HS-5 (cell line): ENCODE measurements around the gene APOB.
A peak's percentile ranks its signal among the peaks of the same experiment; 100 is the strongest.

ENCODE experiments used
- DNase-seq: peaks from one replicate; pipeline ENCODE4 v3.0.0-alpha.2; 2012; ENCODE audit warnings: low read depth

Gene APOB

DNA sequence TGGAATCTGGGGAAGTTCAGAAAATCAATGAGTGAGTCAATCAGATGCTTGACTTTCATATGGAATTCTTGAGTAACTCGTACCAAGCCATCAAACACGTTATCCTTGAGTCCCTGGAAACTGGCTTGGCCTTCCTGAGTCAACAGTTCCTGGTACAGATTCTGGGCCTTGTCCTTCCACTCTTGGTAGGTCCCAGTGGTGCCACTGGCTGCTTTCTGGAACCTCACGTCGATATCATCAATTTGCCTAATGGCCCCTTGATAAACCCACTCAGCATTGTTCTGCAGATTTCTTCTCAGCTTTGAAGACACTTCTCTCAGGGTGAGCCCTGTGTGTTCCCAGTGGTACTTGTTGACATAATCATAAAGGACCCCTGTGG is 41.1 kb downstream of the APOB start:
- no peak for DNase-seq

GRCh38 chr2:21001988-21002813 is 41.7 kb downstream of the APOB start:
- no peak for DNase-seq

GRCh38 chr2:21001225-21001946 is 42.5 kb downstream of the APOB start:
- DNase-seq = no peak

GRCh38 chr2:20999906-21000645 is 43.8 kb downstream of the APOB start:
- DNase-seq = no peak

GRCh38 chr2:20998972-20999905 is 44.6 kb downstream of the APOB start:
- no peak for DNase-seq

DNA sequence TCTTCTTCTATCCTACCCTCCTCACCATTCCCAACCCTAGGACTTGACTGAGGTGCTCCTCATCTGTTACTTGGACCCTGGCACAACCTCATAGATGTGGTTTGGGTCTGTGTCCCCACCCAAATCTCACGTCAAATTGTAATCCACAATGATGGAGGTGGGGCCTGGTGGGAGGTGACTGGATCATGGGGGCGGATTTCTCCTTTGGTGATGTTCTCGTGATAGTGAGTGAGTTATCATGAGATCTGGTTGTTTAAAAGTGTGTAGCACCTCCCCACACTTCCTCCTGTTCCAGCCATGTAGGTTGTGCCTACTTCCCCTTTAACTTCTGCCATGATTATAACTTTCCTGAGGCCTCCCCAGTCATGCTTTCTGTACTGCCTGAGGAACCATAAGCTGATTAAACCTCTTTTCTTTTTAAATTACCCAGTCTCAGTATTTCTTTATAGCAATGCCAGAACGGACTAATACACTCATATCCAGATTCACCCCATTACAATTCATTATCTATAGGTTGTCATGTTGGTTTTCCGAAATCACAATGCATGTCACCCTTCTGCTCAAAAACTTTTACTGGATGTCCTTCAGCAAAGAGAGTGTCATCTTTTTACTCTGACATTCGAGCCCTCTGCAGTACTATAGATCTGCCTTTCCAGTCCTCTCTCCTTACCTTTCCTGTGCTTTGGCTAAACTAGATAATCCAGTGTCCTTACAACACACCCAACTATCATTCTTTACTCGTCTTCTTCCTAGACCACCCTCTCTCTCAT is 45.7 kb downstream of the APOB start:
- DNase-seq = no peak

- DNase-seq = no peak
Measured at GRCh38 chr2:20994130-20994529, 49.7 kb downstream of the APOB start.

DNA sequence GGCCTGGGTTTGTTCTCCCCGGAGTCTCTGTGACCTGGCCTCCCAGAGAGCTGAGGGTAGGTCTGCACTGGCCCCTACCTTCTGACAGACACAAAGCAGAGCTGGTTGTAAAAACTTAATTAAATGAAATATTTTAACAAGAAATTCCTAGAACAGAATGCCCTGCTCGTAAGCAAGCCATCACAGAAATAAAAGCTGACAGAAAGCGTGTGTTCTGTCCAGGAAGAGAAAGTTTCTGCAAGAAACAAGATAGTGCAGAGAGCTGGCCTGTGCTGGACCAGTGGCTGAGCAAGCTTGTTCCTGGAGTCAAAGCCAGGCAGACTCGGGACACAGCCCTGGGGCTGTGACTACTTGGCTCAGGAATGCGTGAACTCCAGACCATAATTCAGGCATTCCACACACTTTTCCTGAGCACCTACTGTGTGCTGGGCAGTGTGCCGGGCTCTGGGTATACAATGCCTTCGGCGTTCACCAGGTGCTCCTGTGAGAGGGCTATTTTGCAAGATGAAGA is 51.6 kb downstream of the APOB start:
- peak; percentile 4 for DNase-seq

DNA sequence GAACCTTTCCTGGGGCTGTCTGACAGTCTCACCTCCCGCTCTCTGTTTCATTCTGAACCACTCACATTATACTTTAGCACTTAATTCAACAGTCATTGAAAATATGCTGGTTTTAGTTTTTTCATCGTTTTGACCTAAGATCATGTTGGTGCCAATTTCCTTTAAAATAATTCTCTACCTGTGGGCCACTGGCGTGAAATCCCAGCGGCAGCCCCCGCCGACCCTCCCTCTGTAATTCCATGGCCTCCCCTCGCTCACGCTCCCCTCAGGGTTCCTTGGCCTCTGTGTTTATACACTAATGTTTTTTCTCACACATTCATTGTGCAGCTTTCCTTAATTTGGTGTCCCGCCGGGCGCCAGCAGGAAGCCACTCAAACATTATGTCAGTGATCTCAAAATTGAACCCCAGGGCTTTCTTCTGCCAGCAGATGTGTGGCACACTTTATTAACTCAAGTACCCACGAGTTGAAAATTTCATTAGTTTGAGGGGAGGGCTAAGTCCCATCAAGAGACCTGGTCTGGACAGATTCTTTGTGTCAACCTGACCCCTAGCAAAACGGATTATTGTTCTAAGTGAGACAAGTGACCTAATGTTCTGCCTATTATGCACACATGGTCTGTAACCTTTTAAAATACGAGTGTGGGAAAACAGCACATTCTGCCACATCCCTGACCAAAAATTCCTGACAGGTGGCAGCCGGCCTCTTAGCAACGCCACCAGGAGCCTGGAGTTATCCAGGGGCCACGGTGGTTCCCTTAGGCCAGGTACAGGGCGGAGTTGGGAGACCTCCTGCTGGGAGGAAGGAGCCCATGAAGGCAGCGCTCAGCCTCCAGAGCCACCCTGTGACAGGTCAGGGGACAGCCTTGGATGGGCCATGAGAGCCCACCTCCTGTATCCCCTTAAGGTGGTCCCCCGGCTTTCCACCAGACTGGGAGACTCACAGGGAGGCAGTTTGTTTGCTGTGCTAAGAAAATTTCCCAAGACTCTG is 53.1 kb downstream of the APOB start:
- no peak for DNase-seq

DNA sequence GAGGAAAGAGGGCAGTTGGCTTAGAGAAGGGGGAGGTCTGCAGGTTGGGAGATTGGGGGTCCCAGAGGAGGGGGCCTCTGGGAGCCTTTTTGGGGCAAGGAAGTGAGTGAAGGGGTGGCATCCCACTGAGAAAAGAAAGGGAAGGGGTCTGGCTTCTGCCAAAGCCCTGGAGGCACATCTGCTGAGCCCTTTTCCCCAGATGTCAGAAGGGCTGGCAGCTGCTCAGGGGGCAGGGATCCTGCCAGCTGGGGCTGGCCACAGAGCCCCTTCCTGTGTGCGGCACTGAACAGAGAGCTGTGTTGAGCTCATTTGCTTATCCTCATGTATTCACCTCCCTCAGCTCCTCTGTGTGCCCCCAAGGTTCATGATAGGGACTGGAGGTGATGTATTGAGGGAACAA is 54.5 kb downstream of the APOB start:
- DNase-seq = no peak

DNA sequence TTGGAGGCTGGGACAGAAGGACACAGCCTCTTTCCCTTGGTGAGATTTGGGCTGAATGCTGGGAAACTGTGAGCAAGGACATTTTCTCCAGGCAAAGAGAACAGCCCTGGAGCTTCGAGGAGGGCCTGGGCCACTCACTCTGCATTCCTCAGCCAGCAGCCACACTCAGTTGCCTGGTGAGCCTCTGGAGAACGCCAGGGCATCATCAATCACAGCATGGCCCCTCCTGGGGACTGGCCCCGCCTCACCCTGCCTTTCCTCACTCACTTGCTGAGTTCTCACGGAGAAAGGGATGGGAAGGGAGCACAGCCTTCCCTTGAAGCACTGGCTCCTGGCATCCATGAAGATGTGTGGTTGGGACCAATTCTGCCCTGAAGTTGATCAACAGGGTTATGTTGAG is 55.0 kb downstream of the APOB start:
- DNase-seq = no peak

DNA sequence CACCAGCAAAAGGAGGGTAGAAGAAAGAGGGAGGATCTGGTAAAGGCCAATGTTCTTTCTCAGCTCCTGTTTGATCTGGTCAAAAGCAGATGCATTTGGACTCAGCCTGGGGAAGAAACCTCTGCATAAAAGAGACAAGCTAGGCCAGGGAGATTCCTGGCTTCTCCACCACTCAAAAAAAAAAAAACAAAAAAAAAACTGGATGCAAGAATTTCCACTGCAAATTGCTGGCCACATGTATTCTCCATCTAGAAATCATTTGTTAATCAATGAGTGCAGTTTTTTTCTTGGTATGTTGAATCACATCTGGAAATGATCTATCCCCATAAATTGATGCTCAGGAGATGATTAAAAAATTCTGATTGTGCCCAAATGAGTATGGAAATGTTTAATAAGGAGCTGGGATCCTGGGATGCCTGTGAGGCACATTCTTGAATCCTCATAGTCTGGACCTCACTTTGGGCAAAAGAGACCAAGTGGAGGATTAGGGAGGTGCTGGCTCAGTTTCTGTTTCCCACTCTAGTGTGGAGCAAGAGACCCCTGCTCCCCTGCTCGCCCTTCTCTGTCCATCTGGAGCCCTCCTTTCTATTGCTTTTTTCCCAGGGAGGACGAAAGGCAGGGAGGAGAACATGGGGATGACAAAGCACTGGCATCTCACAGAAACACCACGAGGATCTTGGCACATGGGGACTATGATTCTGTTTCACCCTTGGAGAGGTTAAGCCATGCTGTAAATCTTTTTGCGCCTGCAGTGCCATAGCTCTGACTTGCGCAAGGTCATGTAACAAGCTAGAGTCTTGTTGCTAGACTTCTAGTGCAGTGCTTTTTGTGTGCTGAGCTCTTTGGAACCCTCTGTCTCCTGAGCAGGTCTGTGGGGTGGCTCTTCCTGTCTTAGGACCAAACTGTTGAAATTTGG is 57.6 kb downstream of the APOB start:
- no peak for DNase-seq

- no peak for DNase-seq
Measured at GRCh38 chr2:20985062-20985461, 58.8 kb downstream of the APOB start.

GRCh38 chr2:20984408-20984807 is 59.5 kb downstream of the APOB start:
- no peak for DNase-seq

DNA sequence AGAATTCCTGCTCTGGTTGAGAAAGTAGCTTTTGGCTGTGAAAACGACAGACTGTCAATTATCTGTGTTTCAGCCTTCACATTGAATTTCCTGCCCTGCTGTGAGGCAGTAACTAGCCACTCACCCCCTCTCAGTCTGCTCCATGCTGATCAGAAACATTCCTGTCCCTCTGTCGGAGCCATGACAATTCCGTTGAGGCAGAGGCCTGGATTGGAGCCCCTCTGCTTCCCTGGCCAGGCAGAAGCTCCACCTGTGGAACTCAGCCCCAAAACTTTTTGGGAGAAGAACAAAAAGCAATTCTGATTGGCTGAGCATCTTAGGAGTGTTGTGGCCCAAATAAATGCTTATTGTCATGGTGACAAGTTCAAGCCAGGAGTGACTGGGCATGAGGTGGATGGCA is 60.0 kb downstream of the APOB start:
- DNase-seq = no peak

DNA sequence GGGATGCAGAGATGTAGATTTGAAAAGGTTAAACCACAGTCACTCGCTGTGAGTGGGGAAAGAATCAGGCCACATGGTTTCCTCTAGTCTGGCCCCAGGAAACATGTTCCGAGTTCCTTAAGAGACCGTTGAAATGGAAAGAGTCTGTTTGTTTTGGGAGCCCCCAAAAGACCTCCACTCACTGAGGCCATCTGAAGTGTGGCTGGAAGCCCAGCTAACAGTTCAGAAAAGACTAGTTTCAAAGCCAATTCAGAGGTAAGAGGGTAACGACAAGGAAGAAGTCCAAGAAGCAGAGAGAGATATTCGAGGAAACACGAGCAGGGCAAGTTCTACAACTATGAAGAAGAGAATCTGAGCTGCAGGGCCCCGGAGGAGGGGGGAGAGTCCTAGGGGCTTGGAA is 61.0 kb downstream of the APOB start:
- DNase-seq = no peak

DNA sequence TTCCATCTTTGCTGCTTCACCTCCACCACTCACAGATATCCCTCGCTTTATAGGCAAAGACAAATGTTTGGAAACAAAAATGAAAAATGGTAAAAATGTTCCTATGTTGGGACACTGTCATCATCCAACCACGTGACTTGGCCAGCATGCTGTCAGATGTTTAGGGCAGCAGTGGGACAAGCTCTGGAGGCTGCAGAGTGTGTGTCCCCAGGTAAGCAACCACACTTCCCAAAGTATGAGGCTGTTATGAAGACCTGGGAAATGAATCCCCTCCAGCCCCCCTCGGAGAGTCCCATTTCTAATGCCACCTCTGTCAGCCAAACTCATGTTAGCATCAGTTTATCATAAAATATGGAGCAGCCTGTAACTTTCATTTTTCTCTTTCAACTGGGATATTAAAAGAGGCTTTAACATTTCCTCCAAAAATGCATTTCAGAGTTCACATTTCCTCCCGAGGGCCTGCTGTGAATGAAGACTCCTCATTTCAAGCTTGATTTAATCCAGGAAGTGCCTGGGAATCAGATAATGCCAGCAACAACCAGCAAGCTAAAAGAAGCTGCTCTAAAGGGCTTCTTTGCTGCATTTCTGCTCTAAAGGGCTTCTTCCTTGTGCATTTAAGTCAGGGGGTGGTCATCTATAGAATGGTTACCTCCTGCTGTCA is 66.2 kb downstream of the APOB start:
- DNase-seq = no peak

DNA sequence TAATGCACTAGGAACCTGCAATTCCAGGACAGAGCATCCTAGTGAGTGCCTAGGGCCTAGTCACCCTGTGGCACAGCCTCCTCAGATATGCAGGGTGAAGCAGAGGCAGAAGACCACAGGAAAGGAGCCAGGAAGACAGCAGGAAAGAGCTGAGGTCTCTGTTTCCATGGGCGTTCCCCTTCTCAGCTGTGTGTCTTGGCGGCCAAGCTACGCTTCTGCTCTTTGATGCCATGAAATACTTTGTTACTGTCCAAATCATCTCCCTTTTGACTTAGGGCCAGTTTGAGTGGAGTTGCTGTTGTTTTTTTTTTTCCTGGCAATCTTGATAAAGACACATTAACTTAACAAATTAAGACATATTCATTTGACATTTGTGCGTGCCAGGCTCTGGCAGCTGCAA is 67.3 kb downstream of the APOB start:
- no peak for DNase-seq
